Neuron (in vitro differentiated cells): ENCODE data around the gene USH1G.
"Not testable (repeated sequence)": the region's sequence is repeated elsewhere in the genome, so short reads cannot be mapped to it uniquely, and the experiment has no call there.

Experiments used
- H2AFZ ChIP-seq: one replicate; pipeline ENCODE4 v1.6.1; 2013; ENCODE audit warnings: low read depth, mild to moderate bottlenecking, inconsistent platforms, low read length, moderate library complexity
- H3K27me3 ChIP-seq: one replicate; pipeline ENCODE4 v1.6.1; 2013; ENCODE audit warnings: low read length; ENCODE audit not compliant: insufficient read depth
- H3K36me3 ChIP-seq: one replicate; pipeline ENCODE4 v1.6.1; 2013; ENCODE audit warnings: low read length; ENCODE audit not compliant: insufficient read depth
- H3K4me1 ChIP-seq: one replicate; pipeline ENCODE4 v1.6.1; 2013; ENCODE audit warnings: low read length; ENCODE audit not compliant: insufficient read depth
- H3K4me3 ChIP-seq: 2 replicates; pipeline ENCODE4 v1.5.1; 2013; ENCODE audit warnings: mild to moderate bottlenecking, low read length, moderate library complexity
- H3K9me3 ChIP-seq: one replicate; pipeline ENCODE4 v1.6.1; 2013; ENCODE audit warnings: low read length

Gene USH1G

DNA sequence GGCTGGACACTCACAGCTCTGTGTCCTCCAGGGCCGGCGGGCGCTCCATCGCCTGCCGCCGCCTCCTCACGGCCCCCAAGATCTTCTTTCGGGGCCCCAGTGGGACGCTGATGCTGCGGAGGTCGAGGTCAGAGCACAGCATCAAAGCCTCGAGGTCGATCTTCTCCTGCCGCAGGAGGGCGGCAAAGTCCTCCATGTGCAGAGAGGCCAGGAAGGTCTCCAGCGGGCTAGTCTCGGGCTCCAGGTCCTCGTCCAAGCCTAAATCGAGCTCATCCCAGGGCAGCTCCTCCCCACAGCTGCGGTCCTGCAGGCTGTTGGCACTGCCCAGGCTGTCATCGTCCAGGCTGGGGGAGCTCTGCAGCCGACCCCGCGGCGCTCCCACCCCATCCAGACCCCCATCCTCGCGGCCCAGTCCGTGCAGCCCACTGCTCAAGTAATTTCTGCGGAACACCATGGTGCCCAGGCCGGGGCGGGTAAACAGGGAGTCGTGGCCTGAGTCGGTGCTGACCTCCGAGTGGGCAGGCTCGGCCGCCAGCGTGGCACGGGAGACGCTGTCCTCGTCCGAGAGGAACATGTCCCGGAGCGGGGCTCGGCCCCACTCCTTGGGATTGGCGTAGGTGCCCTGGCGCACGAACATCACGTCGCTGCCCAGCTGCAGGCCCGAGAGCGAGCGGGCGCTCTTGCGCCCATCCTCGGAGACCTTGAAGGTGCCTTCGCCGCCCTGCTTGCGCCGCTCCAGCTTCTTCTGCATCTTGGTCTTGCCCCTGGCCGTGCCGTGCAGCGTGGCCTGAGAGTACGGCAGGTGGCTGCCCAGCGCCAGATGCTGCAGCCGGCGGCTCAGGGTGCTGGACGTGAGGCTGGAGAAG, 3.4 kb downstream of the USH1G start:
- Histone ChIP-seq H3K27me3 (peaks cover 38% of the 10 kb centered on the region), H3K9me3 (no peaks in the 10 kb centered on the region), H3K4me3 (no peak overlapping the region), H3K4me1 (peaks cover 10% of the 10 kb centered on the region), H2AFZ (no peak overlapping the region), H3K36me3 (no peaks in the 10 kb centered on the region)

DNA sequence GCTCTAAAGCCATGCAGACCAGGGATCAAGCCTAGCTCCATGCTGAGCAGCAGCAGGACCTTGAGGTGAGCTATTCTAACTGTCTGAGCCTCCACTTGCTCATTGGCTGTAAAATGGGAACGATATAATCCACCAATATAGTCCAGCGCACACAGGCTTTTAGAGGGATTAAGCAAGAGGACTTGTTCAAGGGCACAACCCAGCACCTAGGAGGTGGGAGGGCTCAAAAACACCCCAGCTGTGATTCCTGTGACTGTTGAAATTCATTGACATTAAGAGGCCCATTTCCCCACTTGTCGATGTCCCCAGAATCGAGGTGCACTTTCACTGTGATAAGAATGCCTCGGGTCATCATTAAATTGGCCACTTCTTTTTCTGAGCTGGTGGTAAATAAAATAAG, 4.1 kb downstream of the USH1G start:
- Histone ChIP-seq H3K27me3 (peaks cover 31% of the 10 kb centered on the region), H3K4me3 (no peak overlapping the region), H2AFZ (no peak overlapping the region), H3K36me3 (no peaks in the 10 kb centered on the region), H3K9me3 (no peaks in the 10 kb centered on the region), H3K4me1 (peaks cover 10% of the 10 kb centered on the region)

DNA sequence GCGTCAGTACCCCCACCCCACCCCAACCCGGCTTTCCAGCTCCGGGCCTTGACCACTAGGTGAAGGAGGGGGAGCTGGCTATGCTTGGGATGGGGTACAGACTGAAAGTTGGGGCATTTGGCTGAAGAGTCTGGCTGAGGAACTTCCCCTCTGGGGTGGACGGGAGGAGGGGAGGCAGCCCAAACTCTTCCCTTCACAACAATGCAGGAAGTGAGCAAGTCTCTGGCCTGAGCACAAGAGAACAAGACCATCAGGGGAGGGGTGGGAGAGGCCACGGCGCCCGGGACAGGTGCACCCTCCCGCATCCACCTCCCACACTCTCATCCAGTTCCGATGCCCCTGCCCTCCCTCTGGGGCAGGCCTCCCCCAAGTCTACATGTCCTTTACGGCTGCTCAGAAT, 5.6 kb downstream of the USH1G start:
- H3K4me1 ChIP-seq: peaks cover 8% of the 10 kb centered on the region

DNA sequence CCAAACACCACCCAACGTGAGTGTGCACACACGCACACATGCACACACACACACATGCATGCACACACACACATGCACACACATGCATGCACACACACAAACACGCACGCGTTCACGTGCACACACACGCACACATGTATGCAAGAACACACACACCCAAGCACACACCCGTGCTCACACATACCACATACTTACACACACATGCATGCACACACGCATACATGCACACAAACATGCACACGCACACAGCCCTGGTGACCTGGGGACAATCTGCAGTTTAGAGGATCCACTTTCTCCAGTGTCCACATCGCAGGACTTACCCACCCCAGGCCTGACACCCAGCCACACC, 6.2 kb downstream of the USH1G start:
- Histone ChIP-seq H3K4me1 (peaks cover 8% of the 10 kb centered on the region), H3K4me3 (no peak overlapping the region)

More for the DNA sequence above, 5.6 kb downstream of the USH1G start:
- Histone ChIP-seq H3K27me3 (peaks cover 19% of the 10 kb centered on the region), H3K4me3 (no peak overlapping the region), H2AFZ (no peak overlapping the region), H3K9me3 (no peaks in the 10 kb centered on the region), H3K36me3 (no peaks in the 10 kb centered on the region)

DNA sequence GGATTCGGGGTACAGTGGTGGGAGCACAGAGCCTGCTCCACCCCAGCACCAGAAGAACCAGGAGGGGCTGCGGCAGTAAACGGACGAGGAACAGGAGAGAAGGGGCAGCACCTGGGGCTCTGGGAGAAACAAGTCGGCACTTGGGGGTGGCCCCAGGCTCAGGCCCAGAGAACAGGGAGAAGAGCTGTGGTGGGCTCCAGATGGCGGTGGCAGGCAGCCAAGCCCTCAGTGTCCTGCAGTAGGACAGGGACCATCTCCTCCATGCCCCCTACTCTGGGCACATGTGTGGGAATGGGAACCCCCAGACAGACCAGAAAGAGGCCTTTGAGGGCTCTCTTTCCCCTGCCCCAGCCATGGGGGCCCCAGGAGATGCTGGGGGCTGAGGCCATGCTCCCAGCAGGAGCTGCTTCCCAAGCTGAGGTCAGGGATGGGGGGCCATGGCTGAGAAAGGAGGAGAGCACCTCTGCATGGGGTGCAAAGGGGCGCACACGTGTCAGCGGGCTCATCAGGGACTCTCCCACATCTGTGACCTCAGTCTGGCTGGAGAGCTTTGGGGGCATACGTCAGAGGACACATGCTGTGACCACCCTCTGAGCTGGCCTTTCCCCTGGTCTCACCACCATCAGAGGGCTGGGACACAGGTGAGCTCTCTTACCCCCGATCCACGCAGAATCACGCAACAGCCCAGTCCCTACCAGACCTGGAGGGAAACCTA, 6.8 kb downstream of the USH1G start:
- no peaks in the 10 kb centered on the region for H3K36me3 ChIP-seq
- no peak overlapping the region for H3K4me3 ChIP-seq
- no peak overlapping the region for H2AFZ ChIP-seq
- no peaks in the 10 kb centered on the region for H3K9me3 ChIP-seq
- H3K27me3 ChIP-seq: peaks cover 10% of the 10 kb centered on the region
- peaks cover 8% of the 10 kb centered on the region for H3K4me1 ChIP-seq

More for the DNA sequence above, 6.2 kb downstream of the USH1G start:
- H3K27me3 ChIP-seq: peaks cover 14% of the 10 kb centered on the region
- no peak overlapping the region for H2AFZ ChIP-seq
- no peaks in the 10 kb centered on the region for H3K9me3 ChIP-seq
- H3K36me3 ChIP-seq: no peaks in the 10 kb centered on the region

DNA sequence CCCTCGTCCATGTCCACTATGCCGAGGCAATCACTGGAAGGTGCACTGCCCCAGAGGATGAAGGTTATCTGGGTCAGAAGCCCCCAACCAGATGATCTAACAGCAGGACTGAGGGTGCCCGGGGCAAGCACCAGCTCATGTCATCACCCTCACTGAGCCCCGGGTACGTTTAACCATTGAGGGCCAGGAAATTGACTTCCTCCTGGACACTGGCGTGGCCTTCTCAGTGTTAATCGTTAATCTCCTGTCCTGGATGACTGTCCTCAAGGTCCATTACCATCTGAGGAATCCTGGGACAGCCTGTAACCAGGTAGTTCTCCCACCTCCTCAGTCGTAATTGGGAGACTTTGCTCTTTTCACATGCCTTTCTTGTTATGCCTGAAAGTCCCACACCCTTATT, 11.6 kb downstream of the USH1G start:
- H3K9me3 ChIP-seq, H3K4me3 ChIP-seq, H3K27me3 ChIP-seq, H2AFZ ChIP-seq, H3K36me3 ChIP-seq: not testable (repeated sequence)
- H3K4me1 ChIP-seq: peaks cover 16% of the 10 kb centered on the region

DNA sequence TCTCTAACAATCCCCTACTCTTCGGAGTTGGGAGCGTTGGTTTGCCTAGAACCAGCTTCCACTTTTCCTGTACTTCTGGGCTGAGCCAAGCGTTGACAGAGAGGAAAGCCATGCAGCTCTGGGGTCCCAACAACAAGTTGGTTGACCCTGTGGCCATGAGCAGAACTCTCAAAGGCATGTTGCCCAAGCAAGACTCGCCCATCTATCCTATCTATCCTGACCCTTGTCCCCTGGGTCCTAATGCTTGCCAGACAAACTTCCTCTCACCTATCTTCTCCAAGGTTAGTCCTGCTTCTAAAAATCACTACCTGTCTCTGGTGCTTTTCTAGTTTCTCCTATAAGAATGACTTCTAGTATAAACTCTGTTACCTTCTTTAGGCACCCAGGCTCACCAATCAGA, 14.0 kb downstream of the USH1G start:
- H3K4me3 ChIP-seq, H3K36me3 ChIP-seq, H3K27me3 ChIP-seq, H3K9me3 ChIP-seq, H2AFZ ChIP-seq: not testable (repeated sequence)
- H3K4me1 ChIP-seq: peaks cover 16% of the 10 kb centered on the region

DNA sequence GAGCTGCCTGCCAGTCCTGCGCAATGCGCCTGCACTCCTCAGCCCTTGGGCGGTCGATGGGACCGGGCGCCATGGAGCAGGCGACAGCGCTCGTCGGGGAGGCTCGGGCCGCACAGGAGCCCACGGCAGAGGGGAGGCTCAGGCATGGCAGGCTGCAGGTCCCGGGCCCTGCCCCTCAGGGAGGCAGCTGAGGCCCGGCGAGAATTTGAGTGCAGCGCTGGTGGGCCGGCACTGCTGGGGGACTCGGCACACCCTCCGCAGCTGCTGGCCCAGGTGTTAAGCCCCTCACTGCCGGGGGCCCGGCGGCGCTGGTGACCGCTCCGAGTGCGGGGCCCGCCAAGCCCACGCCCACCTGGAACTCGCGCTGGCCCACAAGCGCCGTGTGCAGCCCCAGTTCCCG, 16.0 kb downstream of the USH1G start:
- Histone ChIP-seq H3K9me3 (no peaks in the 10 kb centered on the region), H2AFZ (no peak overlapping the region), H3K4me1 (peaks cover 16% of the 10 kb centered on the region), H3K36me3 (no peaks in the 10 kb centered on the region), H3K4me3 (no peak overlapping the region), H3K27me3 (no peaks in the 10 kb centered on the region)

DNA sequence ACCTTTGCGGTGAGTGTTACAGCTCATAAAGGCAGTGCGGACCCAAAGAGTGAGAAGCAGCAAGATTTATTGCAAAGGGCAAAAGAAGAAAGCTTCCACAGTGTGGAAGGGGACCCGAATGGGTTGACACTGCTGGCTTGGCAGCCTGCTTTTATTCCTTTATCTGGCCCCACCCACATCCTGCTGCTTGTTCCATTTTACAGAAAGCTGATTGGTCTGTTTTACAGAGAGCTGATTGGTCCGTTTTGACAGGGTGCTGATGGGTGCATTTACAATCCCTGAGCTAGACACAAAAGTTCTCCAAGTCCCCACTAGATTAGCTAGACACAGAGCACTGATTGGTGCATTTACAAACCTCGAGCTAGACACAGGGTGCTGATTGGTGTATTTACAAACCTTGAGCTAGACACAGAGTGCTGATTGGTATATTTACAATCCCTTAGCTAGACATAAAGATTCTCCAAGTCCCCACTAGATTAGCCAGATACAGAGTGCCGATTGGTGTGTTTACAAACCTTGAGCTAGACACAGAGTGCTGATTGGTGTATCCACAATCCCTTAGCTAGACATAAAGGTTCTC, 16.8 kb downstream of the USH1G start:
- not testable (repeated sequence) for H2AFZ ChIP-seq, H3K4me3 ChIP-seq, H3K27me3 ChIP-seq, H3K36me3 ChIP-seq, H3K9me3 ChIP-seq
- H3K4me1 ChIP-seq: peaks cover 13% of the 10 kb centered on the region

DNA sequence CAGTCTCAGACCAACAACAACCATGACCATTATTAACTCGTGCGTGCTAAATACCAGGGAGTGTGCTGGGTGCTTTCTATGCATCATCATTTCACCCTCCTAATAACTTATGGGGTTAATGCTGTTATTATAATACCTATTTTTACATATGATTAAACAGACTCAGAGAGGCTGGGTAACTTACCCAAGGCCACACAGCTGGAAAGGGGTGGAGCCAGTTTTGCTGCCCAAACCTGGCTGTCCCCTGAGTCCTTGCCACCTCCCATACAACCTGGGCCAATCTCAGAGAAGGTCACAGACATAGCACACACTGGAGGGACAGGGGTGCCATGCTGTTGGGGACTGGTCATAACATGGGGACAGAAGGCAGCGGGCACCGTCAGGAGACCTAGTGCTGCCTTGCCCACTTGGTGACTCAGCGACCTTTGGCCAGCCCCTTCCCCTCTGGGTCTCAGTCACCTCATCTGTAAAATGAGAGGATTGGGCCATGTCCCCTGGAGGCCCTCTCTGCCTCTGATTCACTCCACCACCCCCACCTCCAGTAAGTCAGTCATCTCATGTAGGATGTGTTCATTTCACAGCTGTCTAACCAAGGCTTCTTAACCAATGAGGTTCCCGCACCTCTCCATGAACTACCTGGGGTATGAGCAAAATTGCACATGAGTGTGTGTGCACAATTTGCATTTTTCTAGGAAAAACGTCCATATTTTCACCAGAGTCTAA, 18.2 kb downstream of the USH1G start:
- H3K36me3 ChIP-seq: no peaks in the 10 kb centered on the region
- H3K9me3 ChIP-seq: no peaks in the 10 kb centered on the region
- peaks cover 2% of the 10 kb centered on the region for H3K4me1 ChIP-seq
- H3K27me3 ChIP-seq: peaks cover 16% of the 10 kb centered on the region
- H3K4me3 ChIP-seq: no peak overlapping the region
- H2AFZ ChIP-seq: no peak overlapping the region

DNA sequence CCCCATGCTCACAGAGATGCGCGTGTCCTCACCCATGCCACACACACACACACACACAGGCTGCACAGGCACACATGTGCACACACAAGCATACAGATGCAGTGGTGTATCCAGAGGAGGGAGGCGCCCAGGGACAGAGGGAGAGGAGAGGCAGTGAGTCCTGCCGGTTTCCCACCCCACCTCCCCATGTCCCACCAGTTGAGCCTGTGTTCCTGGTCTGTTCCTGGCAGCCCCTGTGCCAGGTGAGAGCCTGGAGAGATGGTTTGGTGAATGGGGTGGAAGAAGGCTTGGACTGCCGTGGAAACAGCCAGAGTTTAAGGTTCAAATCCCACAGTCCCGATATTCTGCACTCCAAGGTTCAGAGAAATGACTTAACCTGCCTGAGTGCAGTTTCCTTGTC, 19.4 kb downstream of the USH1G start:
- Histone ChIP-seq H3K36me3 (no peaks in the 10 kb centered on the region), H3K27me3 (peaks cover 25% of the 10 kb centered on the region), H3K9me3 (peaks cover 2% of the 10 kb centered on the region), H3K4me1 (no peaks in the 10 kb centered on the region), H2AFZ (no peak overlapping the region), H3K4me3 (no peak overlapping the region)

DNA sequence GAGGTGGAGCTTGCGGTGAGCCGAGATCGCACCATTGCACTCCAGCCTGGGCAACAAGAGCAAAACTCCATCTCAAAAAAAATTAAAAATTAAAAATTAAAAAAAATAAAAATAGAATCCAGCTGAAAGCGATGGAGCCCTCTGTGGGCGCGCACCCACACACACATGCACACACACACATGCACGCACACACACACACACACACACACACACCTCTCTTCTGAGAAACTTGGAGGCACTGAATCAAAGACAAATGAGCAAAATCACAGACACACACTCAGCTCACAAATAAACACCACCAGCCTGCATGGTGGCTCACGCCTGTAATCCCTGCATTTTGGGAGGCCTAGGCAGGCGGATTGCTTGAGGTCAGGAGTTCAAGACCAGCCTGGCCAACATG, 20.0 kb downstream of the USH1G start:
- H3K27me3 ChIP-seq: peaks cover 30% of the 10 kb centered on the region
- H3K4me1 ChIP-seq: no peaks in the 10 kb centered on the region
- no peak overlapping the region for H2AFZ ChIP-seq
- H3K9me3 ChIP-seq: peaks cover 2% of the 10 kb centered on the region
- no peak overlapping the region for H3K4me3 ChIP-seq
- no peaks in the 10 kb centered on the region for H3K36me3 ChIP-seq
